Measurements from ENCODE around the gene SERPINB13.

DNA sequence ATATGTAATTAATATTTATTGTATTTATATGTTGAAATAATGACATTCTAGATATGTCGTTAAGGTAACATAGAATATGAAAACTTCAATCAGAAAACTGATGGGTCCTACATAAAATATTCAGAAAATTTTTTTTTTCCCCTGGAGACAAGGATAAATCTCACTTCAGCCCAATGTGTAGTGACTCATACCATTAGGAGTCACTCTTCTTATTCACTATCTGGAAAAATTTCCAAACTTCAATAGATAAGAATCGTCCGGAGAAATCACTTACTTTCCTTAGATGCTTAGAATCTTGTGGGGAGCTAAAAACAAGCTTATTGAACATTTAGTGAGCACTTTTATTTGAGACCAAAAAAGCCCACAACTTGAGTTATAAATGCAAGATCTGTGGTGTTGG, 4.6 kb downstream of the SERPINB13 start:
- TF ChIP-seq, protein P1, sequence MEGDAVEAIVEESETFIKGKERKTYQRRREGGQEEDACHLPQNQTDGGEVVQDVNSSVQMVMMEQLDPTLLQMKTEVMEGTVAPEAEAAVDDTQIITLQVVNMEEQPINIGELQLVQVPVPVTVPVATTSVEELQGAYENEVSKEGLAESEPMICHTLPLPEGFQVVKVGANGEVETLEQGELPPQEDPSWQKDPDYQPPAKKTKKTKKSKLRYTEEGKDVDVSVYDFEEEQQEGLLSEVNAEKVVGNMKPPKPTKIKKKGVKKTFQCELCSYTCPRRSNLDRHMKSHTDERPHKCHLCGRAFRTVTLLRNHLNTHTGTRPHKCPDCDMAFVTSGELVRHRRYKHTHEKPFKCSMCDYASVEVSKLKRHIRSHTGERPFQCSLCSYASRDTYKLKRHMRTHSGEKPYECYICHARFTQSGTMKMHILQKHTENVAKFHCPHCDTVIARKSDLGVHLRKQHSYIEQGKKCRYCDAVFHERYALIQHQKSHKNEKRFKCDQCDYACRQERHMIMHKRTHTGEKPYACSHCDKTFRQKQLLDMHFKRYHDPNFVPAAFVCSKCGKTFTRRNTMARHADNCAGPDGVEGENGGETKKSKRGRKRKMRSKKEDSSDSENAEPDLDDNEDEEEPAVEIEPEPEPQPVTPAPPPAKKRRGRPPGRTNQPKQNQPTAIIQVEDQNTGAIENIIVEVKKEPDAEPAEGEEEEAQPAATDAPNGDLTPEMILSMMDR (IDR thresholded peaks at IDR 0.05; ENCODE audit: poor library complexity, severe bottlenecking) = no peak
- TF ChIP-seq EZH2 (IDR thresholded peaks at IDR 0.05; ENCODE audit: borderline replicate concordance, insufficient read depth, low read length, poor library complexity, severe bottlenecking) (no peak), SMC3 (conservative IDR thresholded peaks at IDR 0.05; ENCODE audit: poor library complexity) (no peak)
- TF ChIP-seq, protein P2, sequence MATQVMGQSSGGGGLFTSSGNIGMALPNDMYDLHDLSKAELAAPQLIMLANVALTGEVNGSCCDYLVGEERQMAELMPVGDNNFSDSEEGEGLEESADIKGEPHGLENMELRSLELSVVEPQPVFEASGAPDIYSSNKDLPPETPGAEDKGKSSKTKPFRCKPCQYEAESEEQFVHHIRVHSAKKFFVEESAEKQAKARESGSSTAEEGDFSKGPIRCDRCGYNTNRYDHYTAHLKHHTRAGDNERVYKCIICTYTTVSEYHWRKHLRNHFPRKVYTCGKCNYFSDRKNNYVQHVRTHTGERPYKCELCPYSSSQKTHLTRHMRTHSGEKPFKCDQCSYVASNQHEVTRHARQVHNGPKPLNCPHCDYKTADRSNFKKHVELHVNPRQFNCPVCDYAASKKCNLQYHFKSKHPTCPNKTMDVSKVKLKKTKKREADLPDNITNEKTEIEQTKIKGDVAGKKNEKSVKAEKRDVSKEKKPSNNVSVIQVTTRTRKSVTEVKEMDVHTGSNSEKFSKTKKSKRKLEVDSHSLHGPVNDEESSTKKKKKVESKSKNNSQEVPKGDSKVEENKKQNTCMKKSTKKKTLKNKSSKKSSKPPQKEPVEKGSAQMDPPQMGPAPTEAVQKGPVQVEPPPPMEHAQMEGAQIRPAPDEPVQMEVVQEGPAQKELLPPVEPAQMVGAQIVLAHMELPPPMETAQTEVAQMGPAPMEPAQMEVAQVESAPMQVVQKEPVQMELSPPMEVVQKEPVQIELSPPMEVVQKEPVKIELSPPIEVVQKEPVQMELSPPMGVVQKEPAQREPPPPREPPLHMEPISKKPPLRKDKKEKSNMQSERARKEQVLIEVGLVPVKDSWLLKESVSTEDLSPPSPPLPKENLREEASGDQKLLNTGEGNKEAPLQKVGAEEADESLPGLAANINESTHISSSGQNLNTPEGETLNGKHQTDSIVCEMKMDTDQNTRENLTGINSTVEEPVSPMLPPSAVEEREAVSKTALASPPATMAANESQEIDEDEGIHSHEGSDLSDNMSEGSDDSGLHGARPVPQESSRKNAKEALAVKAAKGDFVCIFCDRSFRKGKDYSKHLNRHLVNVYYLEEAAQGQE (IDR thresholded peaks at IDR 0.05; ENCODE audit: borderline replicate concordance) = no peak
